K562 (cell line): Measurements from ENCODE around the gene DROSHA.

Experiments used
- NFRKB ChIP-seq: fragments of 450-650 bp; IDR thresholded peaks from 2 replicates; pipeline ENCODE4 v1.6.1; 2016; ENCODE audit warnings: low read depth
- POLR2A ChIP-seq: fragments of 450-650 bp; conservative IDR thresholded peaks from 2 replicates; pipeline ENCODE4 v1.6.1; 2016
- POLR2AphosphoS5 ChIP-seq: IDR thresholded peaks from 2 replicates; pipeline ENCODE4 v1.6.1; 2011; ENCODE audit warnings: mild to moderate bottlenecking, low read depth, low read length, moderate library complexity; ENCODE audit not compliant: control insufficient read depth, insufficient read depth
- PRMT5 ChIP-seq: sonication (generic); formaldehyde crosslinking; IDR thresholded peaks from 2 replicates; pipeline ENCODE4 v1.5.0; 2020; ENCODE audit warnings: missing genetic modification reagents
- ZNF431 ChIP-seq: sonication (generic); formaldehyde crosslinking; IDR thresholded peaks from 2 replicates; pipeline ENCODE4 v1.8.0; 2022; ENCODE audit warnings: mild to moderate bottlenecking, missing genetic modification reagents

- no peak for TF ChIP-seq POLR2AphosphoS5
- TF ChIP-seq POLR2A: no peak
- TF ChIP-seq NFRKB: no peak
- no peak for TF ChIP-seq ZNF431 (CRISPR knock-in tag)
- no peak for TF ChIP-seq PRMT5 (CRISPR knock-in tag)
These were observed 30.1 kb upstream of the DROSHA start for GRCh38 chr5:31561946-31562345.
